Choroid plexus epithelial cell (primary cell): Measurements from ENCODE around the gene MESP2.
A peak's percentile ranks its signal among the peaks of the same experiment; 100 is the strongest.

Experiments used
- DNase-seq: peaks from one replicate; pipeline ENCODE4 v3.0.0-alpha.2; 2010; ENCODE audit warnings: low read depth
- H3K4me3 ChIP-seq: 2 replicates; pipeline ENCODE4 v1.5.1; 2011; ENCODE audit warnings: low read depth, mild to moderate bottlenecking, control low read depth, low read length, moderate library complexity
- CTCF ChIP-seq: conservative IDR thresholded peaks from 2 replicates; pipeline ENCODE4 v1.5.1; 2011; ENCODE audit warnings: low read depth, mild to moderate bottlenecking, control low read depth, inconsistent platforms, low read length, moderate library complexity

The MESP2 gene

GRCh38 chr15:89769366-89769765 lies 6.8 kb upstream of the MESP2 start:
- no peak overlapping the region for H3K4me3 ChIP-seq
- no peak for DNase-seq
- no peak for TF ChIP-seq CTCF

DNA sequence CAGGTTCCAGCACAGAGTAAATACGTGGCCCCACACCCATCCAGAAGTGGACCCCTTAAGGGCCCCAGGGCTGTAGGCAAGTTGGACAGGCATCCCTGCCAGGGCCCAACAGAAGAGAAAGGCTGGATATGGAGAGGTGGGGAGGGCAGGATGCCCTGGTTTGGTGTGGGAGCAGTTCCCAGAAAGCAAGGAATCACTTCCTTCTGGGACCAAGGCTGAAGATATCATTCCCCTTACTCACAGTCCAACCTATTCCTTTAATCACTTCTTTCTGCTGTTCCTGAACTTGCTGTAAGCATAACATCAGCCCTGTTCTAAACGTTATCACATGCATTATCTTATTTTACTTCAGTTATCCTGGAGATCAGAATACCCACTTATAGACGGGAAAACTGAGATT lies 6.1 kb upstream of the MESP2 start:
- no peak overlapping the region for H3K4me3 ChIP-seq
- DNase-seq = no peak
- TF ChIP-seq CTCF = no peak

DNA sequence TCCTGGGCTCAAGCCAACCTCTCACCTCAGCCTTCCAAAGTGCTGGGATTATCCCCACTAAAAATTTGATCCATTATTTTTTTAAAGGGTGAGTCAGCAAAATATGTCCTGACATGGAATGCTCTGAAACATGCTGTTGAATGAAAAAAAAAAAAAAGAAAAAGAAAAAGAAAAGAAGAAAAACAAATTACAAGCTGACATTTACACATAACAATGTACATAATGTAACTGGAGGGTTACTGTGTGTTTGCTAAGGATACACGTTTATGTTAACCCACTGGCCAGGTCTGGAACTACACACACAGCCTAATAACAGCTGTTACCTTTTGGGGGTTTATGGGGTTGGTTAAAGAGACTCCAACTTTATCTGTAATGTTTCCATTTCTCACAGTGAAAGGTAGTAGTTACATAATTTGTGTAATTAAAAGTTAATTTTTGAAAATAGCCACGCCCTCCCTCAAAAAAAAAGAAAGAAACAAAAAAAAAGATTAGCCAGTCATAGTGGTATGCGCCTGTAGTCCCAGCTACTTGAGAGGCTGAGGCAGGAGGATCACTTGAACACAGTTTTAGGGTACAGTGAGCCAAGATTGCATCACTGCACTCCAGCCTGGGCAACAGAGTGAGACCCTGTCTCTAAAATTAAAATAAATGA lies 3.1 kb upstream of the MESP2 start:
- peak; percentile 49 for DNase-seq
- no peak overlapping the region for H3K4me3 ChIP-seq
- TF ChIP-seq CTCF = peak; percentile 39

DNA sequence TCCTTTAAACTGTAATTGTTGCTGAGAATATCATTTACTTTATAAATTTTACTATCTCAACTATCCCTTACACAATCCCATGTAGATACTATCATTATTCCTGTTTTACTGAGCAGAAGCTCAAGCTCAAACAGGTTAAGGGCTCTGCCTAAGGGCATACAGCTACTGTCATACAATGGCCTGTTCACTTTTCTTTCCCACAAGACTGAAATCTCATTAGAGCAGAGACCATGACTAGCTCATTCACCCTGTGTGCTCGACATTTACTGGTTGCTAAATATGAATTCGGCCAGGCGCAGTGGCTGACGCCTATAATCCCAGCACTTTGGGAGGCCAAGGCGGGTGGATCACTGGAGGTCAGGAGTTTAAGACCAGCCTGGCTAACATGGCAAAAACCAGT lies 1.6 kb upstream of the MESP2 start:
- no peak for TF ChIP-seq CTCF
- H3K4me3 ChIP-seq = no peak overlapping the region
- no peak for DNase-seq

GRCh38 chr15:89775815-89776214 lies 317 bp upstream of the MESP2 start:
- no peak overlapping the region for H3K4me3 ChIP-seq
- no peak for DNase-seq
- no peak for TF ChIP-seq CTCF

DNA sequence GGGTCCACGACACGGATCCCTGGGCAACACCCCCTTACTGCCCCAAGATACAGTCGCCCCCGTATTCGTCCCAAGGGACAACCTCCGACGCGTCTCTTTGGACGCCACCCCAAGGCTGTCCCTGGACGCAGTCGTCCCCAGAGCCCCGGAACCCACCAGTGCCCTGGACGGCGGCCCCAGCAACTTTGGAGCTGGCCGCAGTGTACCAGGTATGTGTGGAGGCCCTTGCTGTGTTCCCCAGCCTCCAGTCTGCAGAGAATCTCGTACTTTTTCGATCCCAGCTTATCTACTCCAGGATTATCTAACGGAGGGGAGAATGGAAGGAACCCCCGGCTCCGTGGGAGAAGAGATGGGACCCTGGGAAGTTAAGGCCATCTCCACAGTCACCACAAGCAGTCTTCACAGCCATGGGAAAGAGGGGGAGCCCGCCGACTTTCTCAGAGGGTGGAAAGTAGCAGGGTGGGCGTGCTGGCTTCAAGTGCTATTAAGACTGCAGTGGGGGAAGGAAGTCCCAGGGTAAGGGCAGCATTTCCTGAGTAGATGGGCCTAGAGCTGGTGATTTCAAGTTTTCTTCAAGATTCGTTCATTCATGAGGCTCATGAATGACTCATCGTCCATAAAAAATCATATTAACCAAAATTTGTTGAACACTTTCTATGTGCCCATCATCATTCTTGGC lies 1.1 kb downstream of the MESP2 start:
- no peak for TF ChIP-seq CTCF
- no peak for DNase-seq
- H3K4me3 ChIP-seq = no peak overlapping the region
